Measurements from ENCODE around the gene GRIN2A. TPM values are rescaled to one million over a fixed set of nuclear protein-coding genes. Genes with fewer than 3 reads are reported as not detected.

The GRIN2A gene
- total RNA-seq, 1 donor from 2014 or later = 7.8 TPM

DNA sequence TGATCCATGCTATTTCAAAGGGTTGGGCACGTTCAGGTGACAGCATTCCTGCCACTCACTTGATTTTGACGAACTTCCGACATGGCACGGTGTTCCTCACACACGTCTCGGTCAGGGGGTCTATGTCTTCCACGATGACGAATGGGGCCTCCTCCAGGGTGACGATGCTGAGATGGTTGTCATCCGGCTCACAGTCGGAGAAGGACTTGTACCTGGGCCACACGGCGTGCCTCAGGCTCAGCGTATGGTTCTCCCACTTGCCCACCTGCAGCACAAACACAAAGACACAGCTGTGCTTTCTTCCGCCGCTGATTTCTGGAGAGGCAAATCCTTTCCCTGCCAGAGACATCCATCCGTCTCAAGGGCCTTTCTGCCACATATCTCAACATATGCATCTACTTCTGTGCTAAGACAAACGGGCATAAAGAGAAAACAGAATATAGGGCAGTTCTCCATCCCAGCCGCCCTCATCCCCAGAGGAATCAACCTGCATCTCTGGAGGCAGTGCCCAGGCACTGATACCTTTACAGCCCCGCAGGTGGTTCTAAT lies 332.5 kb downstream of the GRIN2A start:
- H3K9me3 ChIP-seq = no peaks in the 10 kb centered on the region
- no peaks in the 10 kb centered on the region for H3K4me1 ChIP-seq
- no peaks in the 10 kb centered on the region for H3K27me3 ChIP-seq
- no peak for TF ChIP-seq CTCF (IDR thresholded peaks at IDR 0.05)
- intact Hi-C loops (cut with DNase I) = no loop called here
- DNase-seq (ENCODE audit: low spot score in 2 of 2) = no peak
- no peak overlapping the region for H3K4me3 ChIP-seq
- no peaks in the 10 kb centered on the region for H3K36me3 ChIP-seq
- H3K27ac ChIP-seq = no peak overlapping the region

- Histone ChIP-seq H3K27ac (no peak overlapping the region), H3K36me3 (no peaks in the 10 kb centered on the region), H3K4me1 (no peaks in the 10 kb centered on the region), H3K4me3 (no peak overlapping the region), H3K27me3 (no peaks in the 10 kb centered on the region), H3K9me3 (no peaks in the 10 kb centered on the region)
- intact Hi-C loops (cut with DNase I) = no loop called here
- DNase-seq (ENCODE audit: low spot score in 2 of 2) = no peak
- no peak for TF ChIP-seq CTCF (IDR thresholded peaks at IDR 0.05)
Observed at GRCh38 chr16:9847146-9847545, 335.1 kb downstream of the GRIN2A start.

DNA sequence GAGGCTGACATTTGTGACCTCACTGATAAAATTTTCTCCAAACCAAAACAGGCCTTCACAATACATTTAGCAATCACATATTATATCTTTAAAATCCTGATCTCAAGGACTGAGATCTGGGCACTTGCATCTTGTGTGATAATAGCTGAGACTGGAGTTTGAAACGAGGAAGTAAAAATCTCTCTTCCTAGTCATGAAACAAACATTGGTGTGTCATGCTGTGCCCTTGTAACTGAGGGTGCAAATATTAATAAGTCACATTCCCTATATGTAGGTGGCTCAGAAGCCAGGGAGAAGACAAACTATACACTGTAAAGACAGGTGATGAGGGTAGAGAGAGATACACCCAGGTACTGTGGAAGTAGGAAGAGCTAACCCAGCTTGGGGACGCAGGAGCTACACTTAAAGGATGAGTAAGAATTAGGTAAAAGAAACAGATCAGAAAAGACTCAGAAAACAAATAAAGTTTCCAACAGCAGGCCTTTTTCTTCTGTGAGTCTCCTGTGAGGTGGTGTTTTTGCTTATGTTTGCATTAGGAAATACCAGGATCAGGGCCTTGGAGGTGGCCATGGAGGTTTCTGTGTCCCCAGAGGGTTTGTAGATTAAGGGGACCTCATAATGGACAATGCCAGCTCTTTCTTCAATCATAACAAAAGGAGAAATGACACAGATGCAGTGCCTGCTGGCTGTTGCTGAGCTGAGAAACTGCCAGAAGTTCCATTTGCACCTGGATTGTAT lies 335.7 kb downstream of the GRIN2A start:
- no peaks in the 10 kb centered on the region for H3K27me3 ChIP-seq
- no peak overlapping the region for H3K27ac ChIP-seq
- no peak for TF ChIP-seq CTCF (IDR thresholded peaks at IDR 0.05)
- no peak overlapping the region for H3K4me3 ChIP-seq
- no peaks in the 10 kb centered on the region for H3K4me1 ChIP-seq
- intact Hi-C loops (cut with DNase I) = no loop called here
- no peak for DNase-seq (ENCODE audit: low spot score in 2 of 2)
- H3K9me3 ChIP-seq = no peaks in the 10 kb centered on the region
- H3K36me3 ChIP-seq = no peaks in the 10 kb centered on the region

GRCh38 chr16:9845661-9846361 lies 336.4 kb downstream of the GRIN2A start:
- no peak for DNase-seq (ENCODE audit: low spot score in 2 of 2)
- H3K4me3 ChIP-seq = no peak overlapping the region
- intact Hi-C loops (cut with DNase I) = no loop called here

DNA sequence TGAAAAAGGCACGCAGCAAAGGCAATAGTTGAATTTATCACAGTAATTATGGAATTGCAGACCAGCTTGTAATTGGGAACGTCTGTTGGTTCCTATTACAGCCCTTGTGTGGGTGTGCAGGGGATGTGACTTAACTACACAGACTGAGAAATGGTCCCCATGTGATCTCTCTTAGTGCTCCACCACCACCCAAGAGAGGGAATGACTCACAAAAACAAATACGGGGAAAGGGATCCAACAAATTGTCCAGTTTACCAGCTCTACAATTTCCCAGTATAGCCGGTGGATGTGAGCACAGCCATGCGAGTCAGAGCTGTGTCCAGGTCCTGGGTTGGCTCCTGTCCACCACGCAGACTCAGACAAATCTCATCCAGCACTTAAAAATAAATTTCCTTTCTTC lies 337.9 kb downstream of the GRIN2A start:
- intact Hi-C loops (cut with DNase I) = no loop called here
- Histone ChIP-seq H3K36me3 (no peaks in the 10 kb centered on the region), H3K27ac (no peak overlapping the region), H3K27me3 (no peaks in the 10 kb centered on the region), H3K4me3 (no peak overlapping the region), H3K4me1 (no peaks in the 10 kb centered on the region), H3K9me3 (no peaks in the 10 kb centered on the region)
- no peak for TF ChIP-seq CTCF (IDR thresholded peaks at IDR 0.05)
- DNase-seq (ENCODE audit: low spot score in 2 of 2) = no peak

More at GRCh38 chr16:9845661-9846361, 336.4 kb downstream of the GRIN2A start:
- Histone ChIP-seq H3K27ac (no peak overlapping the region), H3K4me1 (no peaks in the 10 kb centered on the region), H3K36me3 (no peaks in the 10 kb centered on the region), H3K27me3 (no peaks in the 10 kb centered on the region), H3K9me3 (no peaks in the 10 kb centered on the region)
- no peak for TF ChIP-seq CTCF (IDR thresholded peaks at IDR 0.05)
